ENCODE measurements around the gene MYO15B. TPM values are rescaled to one million over a fixed set of nuclear protein-coding genes. Genes with fewer than 3 reads are reported as not detected.
"Not testable (repeated sequence)": the region's sequence is repeated elsewhere in the genome, so short reads cannot be mapped to it uniquely, and the experiment has no call there.

MYO15B gene
- total RNA-seq, 1 donor from 2014 or later, result 20.2 TPM

- DNase-seq (ENCODE audit: low read depth in 2 of 2), result no peak
These were observed 11.9 kb upstream of the MYO15B start for GRCh38 chr17:75575728-75576127.

- DNase-seq (ENCODE audit: low read depth in 2 of 2), result no peak
These were observed 10.9 kb upstream of the MYO15B start for GRCh38 chr17:75576661-75577060.

GRCh38 chr17:75581121-75581725 is 6.4 kb upstream of the MYO15B start:
- DNase-seq (ENCODE audit: low read depth in 2 of 2), result not testable (repeated sequence)

- not testable (repeated sequence) for DNase-seq (ENCODE audit: low read depth in 2 of 2)
These were observed 4.4 kb upstream of the MYO15B start for GRCh38 chr17:75583197-75583596.

GRCh38 chr17:75584849-75585175 is 2.8 kb upstream of the MYO15B start:
- DNase-seq (ENCODE audit: low read depth in 2 of 2), result no peak

GRCh38 chr17:75588596-75589011 is 1.0 kb downstream of the MYO15B start:
- DNase-seq (ENCODE audit: low read depth in 2 of 2), result peak in 1 of 2 donors; percentile 61

GRCh38 chr17:75589012-75589918 is 1.7 kb downstream of the MYO15B start:
- DNase-seq (ENCODE audit: low read depth in 2 of 2), result peak; percentile 76 to 91

- no peak for DNase-seq (ENCODE audit: low read depth in 2 of 2)
These were observed 2.3 kb downstream of the MYO15B start for GRCh38 chr17:75589919-75590303.

- no peak for DNase-seq (ENCODE audit: low read depth in 2 of 2)
These were observed 2.7 kb downstream of the MYO15B start for GRCh38 chr17:75590314-75590761.

GRCh38 chr17:75590849-75591721 is 3.5 kb downstream of the MYO15B start:
- no peak for DNase-seq (ENCODE audit: low read depth in 2 of 2)

GRCh38 chr17:75591722-75592302 is 4.2 kb downstream of the MYO15B start:
- DNase-seq (ENCODE audit: low read depth in 2 of 2), result no peak

- no peak for DNase-seq (ENCODE audit: low read depth in 2 of 2)
These were observed 4.9 kb downstream of the MYO15B start for GRCh38 chr17:75592348-75593020.

- not testable (repeated sequence) for DNase-seq (ENCODE audit: low read depth in 2 of 2)
These were observed 5.8 kb downstream of the MYO15B start for GRCh38 chr17:75593430-75593829.

- no peak for DNase-seq (ENCODE audit: low read depth in 2 of 2)
These were observed 7.1 kb downstream of the MYO15B start for GRCh38 chr17:75594499-75595283.

- DNase-seq (ENCODE audit: low read depth in 2 of 2), result no peak
These were observed 7.8 kb downstream of the MYO15B start for GRCh38 chr17:75595284-75595919.

GRCh38 chr17:75595920-75596313 is 8.3 kb downstream of the MYO15B start:
- no peak for DNase-seq (ENCODE audit: low read depth in 2 of 2)

- no peak for DNase-seq (ENCODE audit: low read depth in 2 of 2)
These were observed 8.9 kb downstream of the MYO15B start for GRCh38 chr17:75596320-75597087.

- peak; percentile 48 to 56 for DNase-seq (ENCODE audit: low read depth in 2 of 2)
These were observed 13.7 kb downstream of the MYO15B start for GRCh38 chr17:75601057-75601987.

All from lung microvascular endothelial cell (primary cell).